HepG2 (cell line): ENCODE results near the gene CPT1C. TPM values are rescaled to one million over a fixed set of nuclear protein-coding genes. Genes with fewer than 3 reads are reported as not detected.

Experiments
- ARID3A ChIP-seq: IDR thresholded peaks from 2 replicates; pipeline ENCODE4 v1.6.1; 2012; ENCODE audit warnings: low read depth, low read length, improper control_type of control experiment
- ESRRA ChIP-seq: sonication (generic); formaldehyde crosslinking; IDR thresholded peaks from 2 replicates; pipeline ENCODE4 v1.5.1; 2020; ENCODE audit warnings: mild to moderate bottlenecking, low read depth, missing genetic modification reagents
- HMGXB4 ChIP-seq, 2 experiments: sonication (generic) in 1 of 2; formaldehyde crosslinking in 1 of 2; IDR thresholded peaks; 2 replicates each; pipeline versions ENCODE4 v1.4.0 to v1.6.1; 2018 to 2020; ENCODE audit warnings: missing genetic modification reagents in 2 of 2, borderline replicate concordance in 1 of 2, low read depth in 1 of 2, mild to moderate bottlenecking in 1 of 2, missing biosample characterization in 1 of 2
- HNRNPUL1 ChIP-seq: fragments of 200-400 bp; formaldehyde crosslinking; IDR thresholded peaks from 2 replicates; pipeline ENCODE4 v1.6.1; 2017; ENCODE audit warnings: low read depth, mild to moderate bottlenecking, low read length, moderate library complexity
- KDM2A ChIP-seq: sonication (generic); formaldehyde crosslinking; IDR thresholded peaks from 2 replicates; pipeline ENCODE4 v1.4.0; 2020; ENCODE audit warnings: low read depth, missing genetic modification reagents, borderline replicate concordance
- MAFK ChIP-seq, 2 experiments: IDR thresholded peaks in 1 of 2; conservative IDR thresholded peaks in 1 of 2; 2 replicates each; pipeline ENCODE4 v1.6.1; 2011; ENCODE audit warnings: improper control_type of control experiment in 2 of 2, low read length in 2 of 2
- MLLT10 ChIP-seq: sonication (generic); formaldehyde crosslinking; IDR thresholded peaks from 2 replicates; pipeline ENCODE4 v1.4.0; 2020; ENCODE audit warnings: missing genetic modification reagents
- NR2F6 ChIP-seq, 2 experiments: IDR thresholded peaks; 2 replicates each; pipeline ENCODE4 v1.6.1; 2016; ENCODE audit warnings: antibody characterized with exemption in 1 of 2, mild to moderate bottlenecking in 1 of 2
- RFXANK ChIP-seq: IDR thresholded peaks from 2 replicates; pipeline ENCODE4 v1.6.1; 2016
- TIGD3 ChIP-seq: sonication (generic); formaldehyde crosslinking; IDR thresholded peaks from 2 replicates; pipeline ENCODE4 v1.5.1; 2020; ENCODE audit warnings: mild to moderate bottlenecking, missing genetic modification reagents, borderline replicate concordance
- ZMYM2 ChIP-seq: sonication (generic); formaldehyde crosslinking; IDR thresholded peaks from 2 replicates; pipeline ENCODE4 v1.8.0; 2022; ENCODE audit warnings: mild to moderate bottlenecking, missing genetic modification reagents
- ZNF605 ChIP-seq: sonication (generic); formaldehyde crosslinking; IDR thresholded peaks from 2 replicates; pipeline ENCODE4 v1.8.0; 2022; ENCODE audit warnings: mild to moderate bottlenecking, missing genetic modification reagents
- ZNF761 ChIP-seq: sonication (generic); formaldehyde crosslinking; conservative IDR thresholded peaks from 2 replicates; pipeline ENCODE4 v1.4.0; 2020; ENCODE audit warnings: mild to moderate bottlenecking, missing genetic modification reagents
- polyA plus RNA-seq, 8 experiments: library from polyadenylated mRNA; depleted of rRNA in 3 of 8; stranded (reverse) in 7 of 8; unstranded in 1 of 8; fragments of >200 nt; fragmentation: Illumina TruSeq in 4 of 8; extraction: Trizol in 4 of 8; gene quantifications; 2 replicates each; pipeline versions ENCODE4 v1.2.1 to v1.2.3, GENCODE V29; 2011 to 2016; ENCODE audit warnings: low read depth in 4 of 8, missing spikeins in 1 of 8, mixed read lengths in 1 of 8; ENCODE audit not compliant: insufficient read depth in 1 of 8
- total RNA-seq, 5 experiments: library from RNA; depleted of rRNA; stranded (reverse); fragments of >200 nt; fragmentation: Illumina TruSeq; extraction: Trizol; gene quantifications; 2 replicates each; pipeline ENCODE4 v1.2.3, GENCODE V29; 2016; ENCODE audit warnings: low read depth in 1 of 5
- TF ChIP-seq, protein P1 (sequence below): sonication (generic); formaldehyde crosslinking; IDR thresholded peaks from 2 replicates; pipeline ENCODE4 v1.8.1; 2023; ENCODE audit warnings: mild to moderate bottlenecking, inconsistent platforms, moderate library complexity, missing genetic modification reagents, borderline replicate concordance
- TF ChIP-seq, protein P2 (sequence below): sonication (generic); formaldehyde crosslinking; IDR thresholded peaks from 2 replicates; pipeline ENCODE4 v1.5.1; 2020; ENCODE audit warnings: mild to moderate bottlenecking, missing genetic modification reagents, borderline replicate concordance

The CPT1C gene
- total and polyA plus RNA-seq, 2 of the 13 experiments (the other 11 are each of a cell fraction or from before 2014, with no cell fraction given), result 0.18 TPM; not detected in 1

- TF ChIP-seq NR2F6 (IDR thresholded peaks at IDR 0.05) (no peak), NR2F6 (CRISPR knock-in tag; IDR thresholded peaks at IDR 0.05) (peak; percentile 46; the same call in 1 of the 2 replicates), ESRRA (CRISPR knock-in tag) (peak; percentile 82), HMGXB4 (CRISPR knock-in tag; IDR thresholded peaks at IDR 0.05; ENCODE audit: borderline replicate concordance in 1 of 2, low read depth in 1 of 2) (peak; percentile 90 to 91; a peak in 3 of 4 replicates), ARID3A (0 out of 2 replicates have a peak, but pooled peaks have one; percentile 30), HNRNPUL1 (no peak), MLLT10 (CRISPR knock-in tag) (no peak), ZMYM2 (CRISPR knock-in tag) (no peak), ZNF605 (CRISPR knock-in tag) (peak; percentile 35; the same call in 1 of the 2 replicates), KDM2A (CRISPR knock-in tag) (peak; percentile 69; the same call in 1 of the 2 replicates), MAFK (conservative IDR thresholded peaks at IDR 0.05 in 1 of 2, IDR thresholded peaks at IDR 0.05 in 1 of 2; ENCODE audit: low read length in 2 of 2) (no peak), TIGD3 (CRISPR knock-in tag) (no peak), RFXANK (CRISPR knock-in tag) (no peak), ZNF761 (CRISPR knock-in tag) (0 out of 2 replicates have a peak, but pooled peaks have one; percentile 25)
- TF ChIP-seq, protein P1, sequence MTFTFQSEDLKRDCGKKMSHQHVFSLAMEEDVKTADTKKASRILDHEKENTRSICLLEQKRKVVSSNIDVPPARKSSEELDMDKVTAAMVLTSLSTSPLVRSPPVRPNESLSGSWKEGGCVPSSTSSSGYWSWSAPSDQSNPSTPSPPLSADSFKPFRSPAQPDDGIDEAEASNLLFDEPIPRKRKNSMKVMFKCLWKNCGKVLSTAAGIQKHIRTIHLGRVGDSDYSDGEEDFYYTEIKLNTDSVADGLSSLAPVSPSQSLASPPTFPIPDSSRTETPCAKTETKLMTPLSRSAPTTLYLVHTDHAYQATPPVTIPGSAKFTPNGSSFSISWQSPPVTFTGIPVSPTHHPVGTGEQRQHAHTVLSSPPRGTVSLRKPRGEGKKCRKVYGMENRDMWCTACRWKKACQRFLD (CRISPR knock-in tag), result no peak
- TF ChIP-seq, protein P2, sequence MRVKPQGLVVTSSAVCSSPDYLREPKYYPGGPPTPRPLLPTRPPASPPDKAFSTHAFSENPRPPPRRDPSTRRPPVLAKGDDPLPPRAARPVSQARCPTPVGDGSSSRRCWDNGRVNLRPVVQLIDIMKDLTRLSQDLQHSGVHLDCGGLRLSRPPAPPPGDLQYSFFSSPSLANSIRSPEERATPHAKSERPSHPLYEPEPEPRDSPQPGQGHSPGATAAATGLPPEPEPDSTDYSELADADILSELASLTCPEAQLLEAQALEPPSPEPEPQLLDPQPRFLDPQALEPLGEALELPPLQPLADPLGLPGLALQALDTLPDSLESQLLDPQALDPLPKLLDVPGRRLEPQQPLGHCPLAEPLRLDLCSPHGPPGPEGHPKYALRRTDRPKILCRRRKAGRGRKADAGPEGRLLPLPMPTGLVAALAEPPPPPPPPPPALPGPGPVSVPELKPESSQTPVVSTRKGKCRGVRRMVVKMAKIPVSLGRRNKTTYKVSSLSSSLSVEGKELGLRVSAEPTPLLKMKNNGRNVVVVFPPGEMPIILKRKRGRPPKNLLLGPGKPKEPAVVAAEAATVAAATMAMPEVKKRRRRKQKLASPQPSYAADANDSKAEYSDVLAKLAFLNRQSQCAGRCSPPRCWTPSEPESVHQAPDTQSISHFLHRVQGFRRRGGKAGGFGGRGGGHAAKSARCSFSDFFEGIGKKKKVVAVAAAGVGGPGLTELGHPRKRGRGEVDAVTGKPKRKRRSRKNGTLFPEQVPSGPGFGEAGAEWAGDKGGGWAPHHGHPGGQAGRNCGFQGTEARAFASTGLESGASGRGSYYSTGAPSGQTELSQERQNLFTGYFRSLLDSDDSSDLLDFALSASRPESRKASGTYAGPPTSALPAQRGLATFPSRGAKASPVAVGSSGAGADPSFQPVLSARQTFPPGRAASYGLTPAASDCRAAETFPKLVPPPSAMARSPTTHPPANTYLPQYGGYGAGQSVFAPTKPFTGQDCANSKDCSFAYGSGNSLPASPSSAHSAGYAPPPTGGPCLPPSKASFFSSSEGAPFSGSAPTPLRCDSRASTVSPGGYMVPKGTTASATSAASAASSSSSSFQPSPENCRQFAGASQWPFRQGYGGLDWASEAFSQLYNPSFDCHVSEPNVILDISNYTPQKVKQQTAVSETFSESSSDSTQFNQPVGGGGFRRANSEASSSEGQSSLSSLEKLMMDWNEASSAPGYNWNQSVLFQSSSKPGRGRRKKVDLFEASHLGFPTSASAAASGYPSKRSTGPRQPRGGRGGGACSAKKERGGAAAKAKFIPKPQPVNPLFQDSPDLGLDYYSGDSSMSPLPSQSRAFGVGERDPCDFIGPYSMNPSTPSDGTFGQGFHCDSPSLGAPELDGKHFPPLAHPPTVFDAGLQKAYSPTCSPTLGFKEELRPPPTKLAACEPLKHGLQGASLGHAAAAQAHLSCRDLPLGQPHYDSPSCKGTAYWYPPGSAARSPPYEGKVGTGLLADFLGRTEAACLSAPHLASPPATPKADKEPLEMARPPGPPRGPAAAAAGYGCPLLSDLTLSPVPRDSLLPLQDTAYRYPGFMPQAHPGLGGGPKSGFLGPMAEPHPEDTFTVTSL (CRISPR knock-in tag), result no peak
Measured at GRCh38 chr19:49672131-49672919, 18.6 kb upstream of the CPT1C start (continued).
